ENCODE measurements around the gene KLHL30.

- TF ChIP-seq CTCF (conservative IDR thresholded peaks at IDR 0.05; ENCODE audit: low read depth in 2 of 2) = no peak
- TF ChIP-seq EZH2 (IDR thresholded peaks at IDR 0.05; ENCODE audit: low read depth, unreplicated experiment) = no peak
- TF ChIP-seq CREB1 (CRISPR knock-in tag; IDR thresholded peaks at IDR 0.05; ENCODE audit: low read depth) = no peak
- TF ChIP-seq POLR2AphosphoS5 (IDR thresholded peaks at IDR 0.05; ENCODE audit: low read depth) = no peak
- TF ChIP-seq REST (IDR thresholded peaks at IDR 0.05; ENCODE audit: unreplicated experiment) = no peak
- TF ChIP-seq STAT1 (IDR thresholded peaks at IDR 0.05; ENCODE audit: unreplicated experiment) = no peak
- TF ChIP-seq ZNF462 (CRISPR knock-in tag; IDR thresholded peaks at IDR 0.05) = no peak
- no peak for TF ChIP-seq JUNB (IDR thresholded peaks at IDR 0.05; ENCODE audit: unreplicated experiment)
- TF ChIP-seq EZH2phosphoT487 (IDR thresholded peaks at IDR 0.05; ENCODE audit: unreplicated experiment) = no peak
- TF ChIP-seq NANOG (IDR thresholded peaks at IDR 0.05; ENCODE audit: borderline replicate concordance) = no peak
- TF ChIP-seq ZNF114 (CRISPR knock-in tag; IDR thresholded peaks at IDR 0.05) = no peak
- TF ChIP-seq ETS1 (IDR thresholded peaks at IDR 0.05) = no peak
- no peak for TF ChIP-seq ZNF331 (CRISPR knock-in tag; IDR thresholded peaks at IDR 0.05; ENCODE audit: low read depth)
These were observed 21.9 kb upstream of the KLHL30 start for GRCh38 chr2:238116298-238117198.
